Liver (tissue), 3 donors: ENCODE results near the gene TRIP13.

Experiments
- CTCF ChIP-seq: fragments of 150-350 bp; IDR thresholded peaks from 2 replicates; pipeline ENCODE4 v1.5.1; 2017; ENCODE audit warnings: improper control_type of control experiment, low read depth, low read length; ENCODE audit not compliant: missing input control
- HNF4A ChIP-seq, 2 donors: conservative IDR thresholded peaks; 2 replicates each; pipeline ENCODE4 v1.6.1; 2016; ENCODE audit warnings: antibody characterized with exemption in 2 of 2, mild to moderate bottlenecking in 2 of 2
- REST ChIP-seq: IDR thresholded peaks from 2 replicates; pipeline ENCODE4 v1.6.1; 2016; ENCODE audit warnings: antibody characterized with exemption, mild to moderate bottlenecking
- YY1 ChIP-seq: IDR thresholded peaks from 2 replicates; pipeline ENCODE4 v1.6.1; 2016; ENCODE audit warnings: antibody characterized with exemption, mild to moderate bottlenecking
- donor health status: healthy.
- donor health status: healthy.

DNA sequence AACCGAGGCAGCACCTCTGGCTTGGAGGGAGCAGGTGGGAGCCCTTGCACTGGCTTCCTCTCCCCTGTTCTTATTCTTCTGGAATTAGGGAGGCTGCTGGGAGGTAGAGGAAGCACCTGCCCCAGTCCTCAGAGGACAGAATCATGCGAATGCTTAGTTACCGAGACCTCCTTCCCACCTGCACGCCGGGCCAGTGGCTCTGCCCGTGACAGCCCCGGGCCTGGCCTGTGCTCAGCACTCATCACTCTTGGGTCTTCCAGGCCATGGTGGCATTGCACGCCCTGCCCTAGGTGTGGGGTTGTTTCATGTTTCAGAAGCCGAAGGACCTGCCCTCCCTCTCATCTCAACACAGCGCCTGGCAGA lies 70.6 kb downstream of the TRIP13 start:
- TF ChIP-seq REST, result no peak
- no peak for TF ChIP-seq CTCF
- no peak for TF ChIP-seq HNF4A (conservative IDR thresholded peaks at IDR 0.05)
- TF ChIP-seq YY1, result no peak
